Measurements from ENCODE around the gene PTOV1. TPM values are rescaled to one million over a fixed set of nuclear protein-coding genes. Genes with fewer than 3 reads are reported as not detected.

Gene PTOV1
- total RNA-seq, 4 donors from 2014 or later: 52.9 to 89.1 (median 60.0) TPM

GRCh38 chr19:49840736-49841249, 10.2 kb upstream of the PTOV1 start:
- H3K27me3 ChIP-seq: no peaks in the 10 kb centered on the region
- no peak overlapping the region for H3K27ac ChIP-seq
- WGBS, 2 donors (ENCODE audit: low coverage in 1 of 2): 81% methylated on average over 9 to 17 of the region's 17 CpGs
- H3K4me3 ChIP-seq: no peak overlapping the region
- ATAC-seq: no peak
- H3K9me3 ChIP-seq: no peaks in the 10 kb centered on the region
- H3K4me1 ChIP-seq: no peaks in the 10 kb centered on the region
- H3K36me3 ChIP-seq: peaks cover 0 to 52% of the 10 kb centered on the region in 2 donors
- no peak for TF ChIP-seq POLR2A (IDR thresholded peaks at IDR 0.05)
- TF ChIP-seq EP300 (IDR thresholded peaks at IDR 0.05): no peak
- no peak for TF ChIP-seq POLR2AphosphoS5 (IDR thresholded peaks at IDR 0.05)
- no peak for TF ChIP-seq CTCF (IDR thresholded peaks at IDR 0.05)

- no peaks in the 10 kb centered on the region for H3K9me3 ChIP-seq
- no peaks in the 10 kb centered on the region for H3K27me3 ChIP-seq
- ATAC-seq: no peak
- no peak for TF ChIP-seq EP300 (IDR thresholded peaks at IDR 0.05)
- no peak for TF ChIP-seq POLR2AphosphoS5 (IDR thresholded peaks at IDR 0.05)
- TF ChIP-seq POLR2A (IDR thresholded peaks at IDR 0.05): no peak
- no peak for TF ChIP-seq CTCF (IDR thresholded peaks at IDR 0.05)
- no peak overlapping the region for H3K27ac ChIP-seq
- 80 to 100% methylated on average over 2 of the region's 3 CpGs for WGBS, 2 donors (ENCODE audit: low coverage in 1 of 2)
- no peaks in the 10 kb centered on the region for H3K4me1 ChIP-seq
- H3K4me3 ChIP-seq: no peak overlapping the region
- H3K36me3 ChIP-seq: peaks cover 0 to 27% of the 10 kb centered on the region in 2 donors
These were observed 7.7 kb upstream of the PTOV1 start for GRCh38 chr19:49843265-49843664.

GRCh38 chr19:49844138-49845095, 6.5 kb upstream of the PTOV1 start:
- Histone ChIP-seq H3K27me3 (no peaks in the 10 kb centered on the region), H3K4me3 (no peak overlapping the region), H3K27ac (no peak overlapping the region), H3K4me1 (no peaks in the 10 kb centered on the region), H3K9me3 (no peaks in the 10 kb centered on the region), H3K36me3 (peaks cover 0 to 16% of the 10 kb centered on the region in 2 donors)
- TF ChIP-seq POLR2A (IDR thresholded peaks at IDR 0.05): no peak
- TF ChIP-seq POLR2AphosphoS5 (IDR thresholded peaks at IDR 0.05): no peak
- no peak for TF ChIP-seq CTCF (IDR thresholded peaks at IDR 0.05)
- no peak for TF ChIP-seq EP300 (IDR thresholded peaks at IDR 0.05)
- WGBS, 2 donors (ENCODE audit: low coverage in 1 of 2): 81 to 85% methylated on average over 6 of the region's 18 CpGs
- ATAC-seq: no peak

- H3K9me3 ChIP-seq: no peaks in the 10 kb centered on the region
- TF ChIP-seq CTCF (IDR thresholded peaks at IDR 0.05) (no peak), POLR2A (IDR thresholded peaks at IDR 0.05) (no peak), EP300 (IDR thresholded peaks at IDR 0.05) (no peak), POLR2AphosphoS5 (IDR thresholded peaks at IDR 0.05) (no peak)
- peaks cover 0 to 7% (median 0%) of the 10 kb centered on the region in 3 donors for H3K4me1 ChIP-seq
- WGBS, 2 donors (ENCODE audit: low coverage in 1 of 2): 60 to 62% methylated on average over 3 of the region's 3 CpGs
- H3K4me3 ChIP-seq: no peak overlapping the region
- H3K36me3 ChIP-seq: peaks cover 0 to 7% of the 10 kb centered on the region in 2 donors
- no peaks in the 10 kb centered on the region for H3K27me3 ChIP-seq
- ATAC-seq: no peak
- no peak overlapping the region for H3K27ac ChIP-seq
These were observed 5.5 kb upstream of the PTOV1 start for GRCh38 chr19:49845414-49845813.

Data from gastroesophageal sphincter (tissue), 4 donors.